Left ventricle myocardium inferior (tissue), 1 donor: ENCODE data around the gene SENP1. TPM values are rescaled to one million over a fixed set of nuclear protein-coding genes. Genes with fewer than 3 reads are reported as not detected.

ENCODE experiments used
- DNase-seq: peaks from one replicate; pipeline ENCODE4 v3.0.0-alpha.2; 2020
- H3K27ac ChIP-seq: fragments of 200-600 bp; replicated peaks from 2 replicates; pipeline ENCODE4 v1.8.0; 2021
- H3K27me3 ChIP-seq: fragments of 200-600 bp; 2 replicates; pipeline ENCODE4 v1.8.0; 2021; ENCODE audit warnings: low read depth
- H3K36me3 ChIP-seq: fragments of 200-600 bp; 2 replicates; pipeline ENCODE4 v1.8.0; 2021
- H3K4me1 ChIP-seq: fragments of 200-600 bp; 2 replicates; pipeline ENCODE4 v1.8.0; 2021
- H3K4me3 ChIP-seq: fragments of 200-600 bp; 2 replicates; pipeline ENCODE4 v1.8.0; 2021; ENCODE audit warnings: mild to moderate bottlenecking, moderate library complexity
- H3K9me3 ChIP-seq: fragments of 200-600 bp; replicated peaks from 2 replicates; pipeline ENCODE4 v1.8.0; 2021
- CTCF ChIP-seq: fragments of 200-600 bp; IDR thresholded peaks from 2 replicates; pipeline ENCODE4 v1.8.0; 2021; ENCODE audit warnings: antibody characterized with exemption, mild to moderate bottlenecking, borderline replicate concordance
- intact Hi-C: fragments of 100-400 bp; cut with micrococcal nuclease; formaldehyde crosslinking; loops from one replicate; pipeline ENCODE4 v1.11.0; 2022
- total RNA-seq: library from RNA; stranded (reverse); fragmentation: NEBNext Ultra II Directional; extraction: Animal tissue kit (Norgen Biotek cat#: 25700); gene quantifications from one replicate; pipeline ENCODE4 v1.2.1, GENCODE V29; 2021
- donor health status: DM: no; HTN: yes; CAD: no; lungs with severe emphysema.

SENP1 gene
- total RNA-seq, 1 donor from 2014 or later: 5.3 TPM

- Histone ChIP-seq H3K27ac (peak overlapping the region; percentile 73), H3K36me3 (no peaks in the 10 kb centered on the region), H3K9me3 (no peaks in the 10 kb centered on the region), H3K27me3 (peaks cover 56% of the 10 kb centered on the region), H3K4me1 (peaks cover 47% of the 10 kb centered on the region), H3K4me3 (peak overlapping the region; percentile 70)
- TF ChIP-seq CTCF: no peak
- intact Hi-C loops: no loop called here
- DNase-seq: peak; percentile 60
These were observed 104.1 kb downstream of the SENP1 start for GRCh38 chr12:48001505-48002413.

DNA sequence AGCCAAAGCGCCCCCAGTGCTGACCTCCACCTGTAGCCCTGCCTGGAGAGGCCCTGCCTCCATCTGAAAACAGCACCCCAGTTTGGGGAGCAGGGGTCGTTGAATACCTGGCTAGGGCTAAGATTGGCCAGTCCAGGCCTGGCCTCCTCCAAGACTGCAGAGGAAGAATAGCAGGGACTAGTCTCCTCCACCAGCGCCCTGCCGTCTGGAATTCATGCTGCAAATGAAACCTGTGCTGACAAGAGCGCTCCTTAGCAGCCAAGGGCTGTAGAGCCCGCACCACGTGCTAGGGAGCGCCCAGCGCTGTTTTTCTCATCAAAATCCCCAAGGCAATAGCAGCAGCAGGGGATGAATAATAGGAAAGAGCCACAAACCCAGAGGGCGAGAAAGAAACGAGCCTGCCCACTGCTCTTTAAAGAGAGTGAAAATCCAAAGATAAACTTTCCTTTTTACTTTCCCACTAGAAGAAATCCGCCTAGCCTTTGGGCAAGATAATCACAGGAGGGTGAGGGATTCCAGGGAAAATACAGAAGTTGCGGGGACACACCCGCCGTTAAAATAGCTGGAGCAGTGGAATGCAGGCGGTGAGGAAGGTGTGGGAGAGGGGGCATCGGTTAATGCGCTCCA is 104.9 kb downstream of the SENP1 start:
- H3K36me3 ChIP-seq: no peaks in the 10 kb centered on the region
- intact Hi-C loops: no loop called here
- peak overlapping the region; percentile 73 for H3K27ac ChIP-seq
- no peak for TF ChIP-seq CTCF
- peak overlapping the region; percentile 70 for H3K4me3 ChIP-seq
- no peaks in the 10 kb centered on the region for H3K9me3 ChIP-seq
- H3K4me1 ChIP-seq: peaks cover 53% of the 10 kb centered on the region
- DNase-seq: no peak
- H3K27me3 ChIP-seq: peaks cover 48% of the 10 kb centered on the region

- peaks cover 55% of the 10 kb centered on the region for H3K4me1 ChIP-seq
- H3K4me3 ChIP-seq: no peak overlapping the region
- DNase-seq: no peak
- no peak overlapping the region for H3K27ac ChIP-seq
- TF ChIP-seq CTCF: no peak
- intact Hi-C loops: no loop called here
- H3K27me3 ChIP-seq: peaks cover 42% of the 10 kb centered on the region
- H3K9me3 ChIP-seq: no peaks in the 10 kb centered on the region
- no peaks in the 10 kb centered on the region for H3K36me3 ChIP-seq
These were observed 106.1 kb downstream of the SENP1 start for GRCh38 chr12:47999816-48000215.

- Histone ChIP-seq H3K4me3 (no peak overlapping the region), H3K27ac (no peak overlapping the region), H3K27me3 (peaks cover 29% of the 10 kb centered on the region), H3K4me1 (peaks cover 30% of the 10 kb centered on the region), H3K9me3 (no peaks in the 10 kb centered on the region), H3K36me3 (no peaks in the 10 kb centered on the region)
- no peak for TF ChIP-seq CTCF
- intact Hi-C loops: no loop called here
- no peak for DNase-seq
These were observed 108.6 kb downstream of the SENP1 start for GRCh38 chr12:47997321-47997720.

DNA sequence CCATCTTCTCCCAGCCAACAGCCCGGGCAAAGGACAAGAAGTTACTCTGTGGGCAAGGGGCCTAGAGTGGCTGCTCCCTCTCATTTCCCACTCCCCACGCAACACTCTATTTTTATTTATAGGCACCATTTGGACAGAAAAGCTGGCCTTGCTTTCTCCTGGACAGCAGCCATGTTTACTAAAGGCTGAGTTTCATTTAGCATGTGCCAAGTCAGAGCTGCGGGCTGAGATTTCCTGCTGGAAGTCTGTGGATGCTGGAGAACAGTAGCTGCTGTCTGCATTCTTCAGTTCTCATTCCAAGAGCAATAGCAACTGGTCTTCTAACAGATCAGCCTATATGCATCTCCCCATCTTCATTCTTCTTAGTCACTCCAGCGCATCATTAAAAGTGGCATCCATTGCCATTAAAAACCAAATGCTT is 109.9 kb downstream of the SENP1 start:
- DNase-seq: no peak
- intact Hi-C loops: no loop called here
- Histone ChIP-seq H3K4me3 (no peak overlapping the region), H3K9me3 (no peaks in the 10 kb centered on the region), H3K27me3 (peaks cover 21% of the 10 kb centered on the region), H3K27ac (no peak overlapping the region), H3K4me1 (peaks cover 26% of the 10 kb centered on the region), H3K36me3 (no peaks in the 10 kb centered on the region)
- TF ChIP-seq CTCF: no peak
